Cardiac fibroblast (primary cell): ENCODE data around the gene DNAH11.

ENCODE experiments used
- DNase-seq, 2 donors: peaks; one replicate each; pipeline versions ENCODE4 v3.0.0 to v3.0.0-alpha.2; 2010; ENCODE audit warnings: low read depth in 2 of 2
- H3K4me3 ChIP-seq, 2 donors: replicated peaks in 1 of 2; 1 replicate in 1 of 2; 2 replicates in 1 of 2; pipeline ENCODE4 v1.5.1; 2011; ENCODE audit warnings: low read depth in 2 of 2, low read length in 2 of 2, mild to moderate bottlenecking in 2 of 2, moderate library complexity in 1 of 2
- TF ChIP-seq, protein P1 (sequence below): IDR thresholded peaks from one replicate; pipeline ENCODE4 v1.5.1; 2011; ENCODE audit warnings: low read depth, mild to moderate bottlenecking, low read length, inconsistent platforms

Gene DNAH11

DNA sequence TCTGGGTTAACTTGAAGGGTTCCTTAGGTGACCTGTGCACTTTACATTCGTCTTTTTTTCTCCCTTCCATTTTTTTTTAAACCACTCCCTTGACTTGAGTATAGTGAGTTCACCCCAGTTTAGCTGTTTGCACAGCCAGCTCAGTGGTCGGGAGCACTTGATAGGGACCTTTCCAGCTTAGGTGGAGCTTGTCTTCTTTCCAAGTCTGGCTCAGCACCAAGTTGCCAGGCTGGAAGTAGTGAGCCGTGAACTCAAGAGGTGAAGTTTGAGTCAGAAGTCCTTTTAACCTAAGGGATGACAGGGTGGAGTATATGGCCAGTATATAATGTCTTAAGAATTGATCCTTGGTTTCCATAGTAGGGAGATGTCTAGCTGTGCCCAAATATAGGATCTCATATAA is 7.2 kb downstream of the DNAH11 start:
- DNase-seq, result no peak
- TF ChIP-seq, protein P1, sequence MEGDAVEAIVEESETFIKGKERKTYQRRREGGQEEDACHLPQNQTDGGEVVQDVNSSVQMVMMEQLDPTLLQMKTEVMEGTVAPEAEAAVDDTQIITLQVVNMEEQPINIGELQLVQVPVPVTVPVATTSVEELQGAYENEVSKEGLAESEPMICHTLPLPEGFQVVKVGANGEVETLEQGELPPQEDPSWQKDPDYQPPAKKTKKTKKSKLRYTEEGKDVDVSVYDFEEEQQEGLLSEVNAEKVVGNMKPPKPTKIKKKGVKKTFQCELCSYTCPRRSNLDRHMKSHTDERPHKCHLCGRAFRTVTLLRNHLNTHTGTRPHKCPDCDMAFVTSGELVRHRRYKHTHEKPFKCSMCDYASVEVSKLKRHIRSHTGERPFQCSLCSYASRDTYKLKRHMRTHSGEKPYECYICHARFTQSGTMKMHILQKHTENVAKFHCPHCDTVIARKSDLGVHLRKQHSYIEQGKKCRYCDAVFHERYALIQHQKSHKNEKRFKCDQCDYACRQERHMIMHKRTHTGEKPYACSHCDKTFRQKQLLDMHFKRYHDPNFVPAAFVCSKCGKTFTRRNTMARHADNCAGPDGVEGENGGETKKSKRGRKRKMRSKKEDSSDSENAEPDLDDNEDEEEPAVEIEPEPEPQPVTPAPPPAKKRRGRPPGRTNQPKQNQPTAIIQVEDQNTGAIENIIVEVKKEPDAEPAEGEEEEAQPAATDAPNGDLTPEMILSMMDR, result no peak
- H3K4me3 ChIP-seq, result no peak overlapping the region

DNA sequence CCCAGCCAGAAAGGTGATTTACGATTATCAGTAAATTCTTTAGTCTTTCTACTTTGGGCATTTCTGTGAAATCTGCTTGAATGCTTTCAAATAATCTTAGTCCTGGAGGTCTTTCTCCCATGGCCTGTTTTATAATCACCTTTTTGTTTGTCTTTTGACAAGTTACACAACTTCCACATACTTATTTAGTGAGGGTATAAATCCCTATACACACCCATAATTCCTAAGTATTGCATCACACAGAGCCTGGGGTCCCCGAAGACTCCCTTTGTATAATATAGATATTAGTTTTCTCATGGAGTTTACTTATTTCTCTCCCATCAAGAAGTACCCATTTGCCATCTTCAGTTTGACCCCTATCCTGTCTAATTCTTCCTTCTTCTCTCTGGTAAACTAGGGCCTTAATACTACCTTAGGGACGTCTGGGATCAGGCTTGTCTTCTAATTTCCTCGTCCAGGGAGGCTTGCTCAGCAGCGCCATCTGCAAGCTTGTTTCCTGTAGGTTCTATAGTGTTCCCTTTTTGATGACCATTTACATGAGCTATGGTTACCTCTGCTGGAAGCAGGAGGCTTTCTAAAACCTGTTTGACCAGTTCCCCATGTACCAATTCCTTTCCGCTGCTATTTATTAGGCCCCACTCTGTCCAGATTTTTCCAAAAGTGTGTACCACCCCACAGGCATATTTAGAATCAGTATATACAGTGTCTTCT is 8.1 kb downstream of the DNAH11 start:
- H3K4me3 ChIP-seq, result no peak overlapping the region
- TF ChIP-seq, protein P1, result no peak
- peak in 1 of 2 donors; percentile 7 for DNase-seq

DNA sequence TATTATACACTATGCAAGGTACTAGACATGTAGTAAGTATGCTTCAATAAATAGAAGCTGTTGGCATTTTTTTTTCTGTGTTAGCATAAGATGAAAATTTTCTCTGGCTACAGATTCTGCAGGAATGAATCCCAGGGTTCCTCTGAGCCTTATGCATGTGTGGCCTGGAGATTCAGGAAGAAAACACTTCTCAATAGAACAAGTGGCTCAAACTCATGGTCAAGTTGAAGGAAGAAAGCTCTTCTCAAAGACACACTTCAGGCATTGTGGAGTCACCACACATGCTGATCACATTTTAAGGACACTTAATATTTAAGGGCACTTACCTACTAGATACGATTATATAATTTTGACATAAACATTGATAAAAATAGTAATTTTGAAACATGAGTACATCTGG is 19.5 kb downstream of the DNAH11 start:
- DNase-seq, result no peak
- TF ChIP-seq, protein P1, result no peak
- H3K4me3 ChIP-seq, result no peak overlapping the region

DNA sequence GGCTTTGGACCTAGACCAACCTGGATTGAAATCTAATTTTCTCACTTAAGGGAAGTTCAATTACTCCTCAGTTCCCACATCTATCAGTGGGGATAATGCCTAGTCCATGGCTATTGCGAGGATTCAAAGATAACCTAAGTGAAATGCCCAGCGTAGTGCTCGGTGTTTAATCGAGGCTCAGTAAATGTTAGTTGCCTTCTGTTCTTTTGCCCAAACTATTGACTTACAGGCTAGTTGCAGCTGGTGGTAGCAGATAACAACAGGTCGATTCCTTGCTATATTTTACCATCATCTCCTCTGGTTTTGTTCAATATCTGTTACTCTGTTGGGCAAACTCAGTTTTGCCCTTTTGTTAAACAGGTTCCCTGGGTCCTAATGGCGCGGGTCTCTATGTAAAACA is 22.8 kb downstream of the DNAH11 start:
- TF ChIP-seq, protein P1, result no peak
- no peak for DNase-seq
- no peak overlapping the region for H3K4me3 ChIP-seq

DNA sequence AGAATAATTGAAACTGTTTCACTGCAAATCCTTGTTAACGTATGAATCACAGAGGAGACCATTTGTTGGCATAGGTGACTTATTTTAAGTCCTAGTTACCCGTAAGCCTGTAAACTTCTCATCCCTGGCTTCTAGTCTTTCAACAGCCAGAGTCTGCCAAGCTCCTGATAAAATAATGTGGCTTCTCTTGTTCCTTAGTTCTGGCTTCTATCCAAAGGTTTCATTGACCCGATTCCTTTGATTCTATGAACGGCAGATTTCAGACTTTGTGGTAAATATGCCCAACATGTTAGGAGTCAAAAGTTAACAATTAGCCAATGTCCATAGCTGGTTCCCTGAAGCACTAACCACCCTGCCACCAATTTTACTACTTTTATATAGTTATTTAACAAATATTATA is 23.3 kb downstream of the DNAH11 start:
- TF ChIP-seq, protein P1, result no peak
- H3K4me3 ChIP-seq, result no peak overlapping the region
- DNase-seq, result no peak

DNA sequence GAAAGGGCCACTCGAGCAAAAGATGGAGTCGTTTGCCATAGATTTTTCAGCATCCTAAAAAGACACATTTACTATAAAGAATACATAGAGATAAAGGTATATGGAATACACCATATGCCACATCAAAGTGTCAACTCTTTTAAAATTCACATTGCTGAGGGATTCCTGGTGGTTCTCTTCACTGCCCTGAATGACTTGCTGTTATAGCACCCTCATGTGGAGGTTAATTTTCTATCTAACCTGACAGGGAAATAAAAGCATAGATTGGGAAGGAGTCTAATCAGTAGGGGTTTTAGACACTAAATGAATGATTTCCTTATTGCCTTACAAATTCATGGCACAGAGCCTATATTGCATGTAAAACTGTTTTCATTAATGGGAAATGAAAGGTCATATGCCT is 25.9 kb downstream of the DNAH11 start:
- no peak overlapping the region for H3K4me3 ChIP-seq
- TF ChIP-seq, protein P1, result peak; percentile 11
- peak in 1 of 2 donors; percentile 15 for DNase-seq
